ENCODE measurements around the gene PAQR5. TPM values are rescaled to one million over a fixed set of nuclear protein-coding genes. Genes with fewer than 3 reads are reported as not detected.

The PAQR5 gene
- total RNA-seq, 1 experiment from 2014 or later: 34.0 TPM

DNA sequence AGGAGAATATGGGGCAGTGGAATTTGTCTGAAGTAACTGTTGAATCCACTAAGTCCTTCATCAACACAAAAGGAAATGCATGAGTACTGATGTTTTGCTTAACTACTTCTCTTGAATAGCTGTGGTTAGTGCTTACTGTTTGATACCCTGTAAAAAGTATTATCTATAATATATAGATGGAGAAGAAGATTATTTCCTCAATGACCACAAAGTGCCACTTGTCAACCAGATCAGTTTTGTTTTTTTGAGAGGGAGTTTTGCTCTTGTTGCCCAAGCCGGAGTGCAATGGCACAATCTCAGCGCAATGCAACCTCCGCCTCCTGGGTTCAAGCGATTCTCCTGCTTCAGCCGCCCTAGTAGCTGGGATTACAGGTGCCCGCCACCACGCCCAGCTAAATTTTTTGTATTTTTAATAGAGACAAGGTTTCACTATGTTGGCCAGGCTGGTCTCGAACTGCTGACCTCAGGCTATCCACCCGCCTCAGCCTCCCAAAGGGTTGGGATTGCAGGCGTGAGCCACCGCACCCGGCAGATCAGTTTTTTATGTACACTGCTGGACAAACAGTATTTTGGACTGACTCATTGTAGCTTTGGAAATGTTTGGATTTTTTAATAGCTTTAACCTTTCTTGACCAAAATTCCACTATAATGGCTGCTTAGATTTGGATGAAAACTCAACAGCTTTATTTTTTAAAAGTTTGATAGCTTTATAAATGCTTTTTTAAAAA is 152.4 kb downstream of the PAQR5 start:
- Histone ChIP-seq H3K4me2 (ENCODE audit: low read length) (no peak overlapping the region), H3K27ac (ENCODE audit: low read depth, low read length) (no peak overlapping the region), H3K9me2 (ENCODE audit: insufficient read depth) (no peaks in the 10 kb centered on the region), H3K9me3 (ENCODE audit: control insufficient read depth in 1 of 2, insufficient read depth in 1 of 2, low read depth in 1 of 2, low read length in 2 of 2) (no peaks in the 10 kb centered on the region), H3K4me1 (ENCODE audit: control insufficient read depth in 1 of 2, insufficient read depth in 2 of 2, low read length in 2 of 2) (peaks cover 9 to 20% of the 10 kb centered on the region in 2 experiments; a peak in 3 of 4 replicates), H3K79me2 (ENCODE audit: insufficient read depth, low read length) (peaks cover 34% of the 10 kb centered on the region), H4K20me1 (ENCODE audit: insufficient read depth) (peaks cover 30% of the 10 kb centered on the region; the same call in 1 of the 2 replicates), H3K27me3 (ENCODE audit: insufficient read depth, low read length) (no peaks in the 10 kb centered on the region), H3K4me3 (replicated peaks in 1 of 2; ENCODE audit: low read depth in 1 of 2, low read length in 2 of 2) (no peak overlapping the region), H2AFZ (ENCODE audit: low read depth, low read length, poor library complexity, severe bottlenecking) (no peak overlapping the region), H3K36me3 (ENCODE audit: control insufficient read depth in 1 of 2, insufficient read depth in 2 of 2, low read length in 2 of 2) (peaks cover 48 to 57% of the 10 kb centered on the region in 2 experiments), H3K9ac (ENCODE audit: low read length) (no peak overlapping the region)
- DNase-seq (ENCODE audit: low read depth, low spot score): no peak
- POLR2A ChIA-PET: interaction anchor here (0.8 to 3.9 kb wide), 3 partner anchors 11 to 32 kb away, joined by 4 to 43 read pairs (median 4); no protein-coding TSS in a partner anchor
- intact Hi-C loops (cut with micrococcal nuclease): no loop called here
- TF ChIP-seq POLR2A (IDR thresholded peaks at IDR 0.05; ENCODE audit: borderline replicate concordance, extremely low read depth, insufficient read depth, insufficient read length) (no peak), JUND (IDR thresholded peaks at IDR 0.05) (no peak), EGR1 (IDR thresholded peaks at IDR 0.05; ENCODE audit: low read depth) (no peak), SRF (IDR thresholded peaks at IDR 0.05; ENCODE audit: low read depth) (no peak), RAD21 (IDR thresholded peaks at IDR 0.05; ENCODE audit: low read depth) (no peak), TCF7L2 (IDR thresholded peaks at IDR 0.05; ENCODE audit: borderline replicate concordance, extremely low read depth, insufficient read depth, insufficient read length) (no peak), POLR2AphosphoS5 (IDR thresholded peaks at IDR 0.05; ENCODE audit: low read depth, low read length) (no peak), CEBPB (IDR thresholded peaks at IDR 0.05; ENCODE audit: low read depth) (no peak), ZFX (IDR thresholded peaks at IDR 0.05) (no peak), EZH2 (IDR thresholded peaks at IDR 0.05) (no peak), CTCF (IDR thresholded peaks at IDR 0.05 in 2 of 3, conservative IDR thresholded peaks at IDR 0.05 in 1 of 3; ENCODE audit: borderline replicate concordance in 1 of 3, insufficient read depth in 1 of 3, low read depth in 2 of 3, low read length in 2 of 3) (no peak), SIN3A (IDR thresholded peaks at IDR 0.05; ENCODE audit: low read depth) (no peak), EZH2phosphoT487 (IDR thresholded peaks at IDR 0.05; ENCODE audit: borderline replicate concordance) (no peak), YY1 (IDR thresholded peaks at IDR 0.05; ENCODE audit: extremely low read depth, insufficient replicate concordance, low read depth, low read length) (no peak), SP1 (IDR thresholded peaks at IDR 0.05; ENCODE audit: low read depth) (no peak)
- TF ChIP-seq, protein P1, sequence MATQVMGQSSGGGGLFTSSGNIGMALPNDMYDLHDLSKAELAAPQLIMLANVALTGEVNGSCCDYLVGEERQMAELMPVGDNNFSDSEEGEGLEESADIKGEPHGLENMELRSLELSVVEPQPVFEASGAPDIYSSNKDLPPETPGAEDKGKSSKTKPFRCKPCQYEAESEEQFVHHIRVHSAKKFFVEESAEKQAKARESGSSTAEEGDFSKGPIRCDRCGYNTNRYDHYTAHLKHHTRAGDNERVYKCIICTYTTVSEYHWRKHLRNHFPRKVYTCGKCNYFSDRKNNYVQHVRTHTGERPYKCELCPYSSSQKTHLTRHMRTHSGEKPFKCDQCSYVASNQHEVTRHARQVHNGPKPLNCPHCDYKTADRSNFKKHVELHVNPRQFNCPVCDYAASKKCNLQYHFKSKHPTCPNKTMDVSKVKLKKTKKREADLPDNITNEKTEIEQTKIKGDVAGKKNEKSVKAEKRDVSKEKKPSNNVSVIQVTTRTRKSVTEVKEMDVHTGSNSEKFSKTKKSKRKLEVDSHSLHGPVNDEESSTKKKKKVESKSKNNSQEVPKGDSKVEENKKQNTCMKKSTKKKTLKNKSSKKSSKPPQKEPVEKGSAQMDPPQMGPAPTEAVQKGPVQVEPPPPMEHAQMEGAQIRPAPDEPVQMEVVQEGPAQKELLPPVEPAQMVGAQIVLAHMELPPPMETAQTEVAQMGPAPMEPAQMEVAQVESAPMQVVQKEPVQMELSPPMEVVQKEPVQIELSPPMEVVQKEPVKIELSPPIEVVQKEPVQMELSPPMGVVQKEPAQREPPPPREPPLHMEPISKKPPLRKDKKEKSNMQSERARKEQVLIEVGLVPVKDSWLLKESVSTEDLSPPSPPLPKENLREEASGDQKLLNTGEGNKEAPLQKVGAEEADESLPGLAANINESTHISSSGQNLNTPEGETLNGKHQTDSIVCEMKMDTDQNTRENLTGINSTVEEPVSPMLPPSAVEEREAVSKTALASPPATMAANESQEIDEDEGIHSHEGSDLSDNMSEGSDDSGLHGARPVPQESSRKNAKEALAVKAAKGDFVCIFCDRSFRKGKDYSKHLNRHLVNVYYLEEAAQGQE (IDR thresholded peaks at IDR 0.05; ENCODE audit: low read depth): no peak
- TF ChIP-seq, protein P2, sequence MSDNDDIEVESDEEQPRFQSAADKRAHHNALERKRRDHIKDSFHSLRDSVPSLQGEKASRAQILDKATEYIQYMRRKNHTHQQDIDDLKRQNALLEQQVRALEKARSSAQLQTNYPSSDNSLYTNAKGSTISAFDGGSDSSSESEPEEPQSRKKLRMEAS (IDR thresholded peaks at IDR 0.05): no peak
- TF ChIP-seq, protein P3, sequence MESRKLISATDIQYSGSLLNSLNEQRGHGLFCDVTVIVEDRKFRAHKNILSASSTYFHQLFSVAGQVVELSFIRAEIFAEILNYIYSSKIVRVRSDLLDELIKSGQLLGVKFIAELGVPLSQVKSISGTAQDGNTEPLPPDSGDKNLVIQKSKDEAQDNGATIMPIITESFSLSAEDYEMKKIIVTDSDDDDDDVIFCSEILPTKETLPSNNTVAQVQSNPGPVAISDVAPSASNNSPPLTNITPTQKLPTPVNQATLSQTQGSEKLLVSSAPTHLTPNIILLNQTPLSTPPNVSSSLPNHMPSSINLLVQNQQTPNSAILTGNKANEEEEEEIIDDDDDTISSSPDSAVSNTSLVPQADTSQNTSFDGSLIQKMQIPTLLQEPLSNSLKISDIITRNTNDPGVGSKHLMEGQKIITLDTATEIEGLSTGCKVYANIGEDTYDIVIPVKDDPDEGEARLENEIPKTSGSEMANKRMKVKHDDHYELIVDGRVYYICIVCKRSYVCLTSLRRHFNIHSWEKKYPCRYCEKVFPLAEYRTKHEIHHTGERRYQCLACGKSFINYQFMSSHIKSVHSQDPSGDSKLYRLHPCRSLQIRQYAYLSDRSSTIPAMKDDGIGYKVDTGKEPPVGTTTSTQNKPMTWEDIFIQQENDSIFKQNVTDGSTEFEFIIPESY (IDR thresholded peaks at IDR 0.05; ENCODE audit: extremely low read depth, insufficient replicate concordance, low read length): no peak
- RAD21 ChIA-PET (ENCODE audit: low non-redundant PET in 1 of 2, low total read pairs in 2 of 2, uncharacterized antibody in 2 of 2, unreplicated experiment in 2 of 2): no interaction called here
- CTCF ChIA-PET: interaction anchor here (0.7 kb wide), 1 partner anchor 11 kb away, joined by 3 read pairs; no protein-coding TSS in a partner anchor
- no TSS peak for BruUV-seq (replicated peaks)
- no peak for ATAC-seq

Measured in HCT116 (cell line).